Activated naive CD8-positive, alpha-beta T cell treated with anti-CD3 and anti-CD28 coated beads, Interleukin-2, amount 50 U/mL, for 16 hours (primary cell): Measurements from ENCODE around the gene DYSF.

ENCODE experiments used
- DNase-seq: peaks from one replicate; pipeline ENCODE4 v3.0.0-alpha.2; 2020; ENCODE audit warnings: low read depth, low spot score

Gene DYSF

DNA sequence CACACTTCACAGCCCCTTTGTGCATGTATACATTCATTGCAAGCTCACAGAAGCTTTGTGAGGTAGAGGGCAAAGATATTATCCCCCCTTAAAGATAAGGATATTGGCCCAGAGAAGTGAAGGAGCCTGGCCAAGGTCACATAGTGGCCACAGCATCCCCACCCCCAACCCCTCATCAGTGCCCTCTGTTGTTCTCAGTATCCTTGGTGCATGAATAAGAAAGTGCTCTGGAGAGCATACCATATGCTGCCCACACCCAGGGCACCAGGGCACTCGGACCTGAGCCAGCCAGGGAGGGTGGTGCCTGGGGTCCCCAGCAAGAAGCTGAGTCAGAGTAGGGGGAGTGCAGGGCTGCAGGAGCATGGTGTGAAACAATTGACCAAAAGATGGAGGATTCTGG is 3.3 kb downstream of the DYSF start:
- no peak for DNase-seq

DNA sequence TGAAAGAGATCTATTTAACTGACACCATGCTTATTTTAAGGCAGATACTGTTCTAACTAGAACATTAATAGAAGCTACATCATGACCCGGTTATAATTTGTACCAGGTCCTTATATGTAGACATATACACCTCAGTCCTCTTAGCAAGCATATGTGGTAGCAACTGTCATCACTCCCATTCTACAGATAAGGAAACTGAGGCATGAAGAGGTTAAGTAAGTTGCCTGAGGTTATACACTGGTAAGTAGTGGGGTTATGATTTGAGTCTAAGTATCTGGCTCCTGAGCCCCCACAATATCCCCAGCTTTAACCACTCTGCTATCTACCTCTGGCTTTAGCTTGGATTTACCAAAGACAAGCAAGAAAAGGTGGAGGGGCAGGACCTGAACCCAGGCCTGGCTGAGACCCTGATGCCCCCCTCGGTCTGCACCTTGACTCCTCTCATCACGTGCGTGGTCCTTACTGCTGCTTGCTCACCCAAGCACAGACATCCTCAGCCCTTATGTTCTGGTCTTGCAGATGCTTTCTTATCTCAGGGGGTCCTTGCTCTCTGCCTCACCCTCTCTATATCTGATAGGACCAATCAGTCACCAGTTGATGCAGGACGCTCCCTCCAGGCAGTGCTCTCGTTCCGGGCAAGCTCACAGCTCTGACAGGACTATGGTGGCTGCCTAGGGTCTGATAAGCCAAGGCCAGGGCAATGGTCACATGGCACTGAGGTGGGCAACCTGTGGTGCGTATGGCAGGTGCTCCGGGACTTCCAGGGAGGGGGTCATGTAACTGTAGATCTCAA is 4.0 kb downstream of the DYSF start:
- DNase-seq, result no peak

DNA sequence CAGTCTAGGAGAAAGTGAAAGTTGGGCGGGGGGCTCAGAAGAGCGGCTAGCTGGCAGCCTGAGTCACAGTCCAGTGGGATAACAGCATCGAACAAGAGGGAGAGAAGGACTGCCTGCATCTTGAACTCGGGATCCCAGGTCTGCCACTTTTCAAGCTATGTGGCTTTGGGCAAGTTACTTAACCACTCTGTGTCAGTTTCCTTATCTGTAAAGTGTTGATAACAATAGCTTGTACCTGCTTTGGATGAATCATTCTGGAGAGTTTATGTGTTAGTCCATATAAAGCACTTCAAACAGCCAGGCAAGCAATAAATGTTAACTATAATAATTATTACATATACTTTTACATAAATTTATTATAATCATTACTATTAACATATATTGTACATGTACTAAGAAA is 4.6 kb downstream of the DYSF start:
- no peak for DNase-seq

DNA sequence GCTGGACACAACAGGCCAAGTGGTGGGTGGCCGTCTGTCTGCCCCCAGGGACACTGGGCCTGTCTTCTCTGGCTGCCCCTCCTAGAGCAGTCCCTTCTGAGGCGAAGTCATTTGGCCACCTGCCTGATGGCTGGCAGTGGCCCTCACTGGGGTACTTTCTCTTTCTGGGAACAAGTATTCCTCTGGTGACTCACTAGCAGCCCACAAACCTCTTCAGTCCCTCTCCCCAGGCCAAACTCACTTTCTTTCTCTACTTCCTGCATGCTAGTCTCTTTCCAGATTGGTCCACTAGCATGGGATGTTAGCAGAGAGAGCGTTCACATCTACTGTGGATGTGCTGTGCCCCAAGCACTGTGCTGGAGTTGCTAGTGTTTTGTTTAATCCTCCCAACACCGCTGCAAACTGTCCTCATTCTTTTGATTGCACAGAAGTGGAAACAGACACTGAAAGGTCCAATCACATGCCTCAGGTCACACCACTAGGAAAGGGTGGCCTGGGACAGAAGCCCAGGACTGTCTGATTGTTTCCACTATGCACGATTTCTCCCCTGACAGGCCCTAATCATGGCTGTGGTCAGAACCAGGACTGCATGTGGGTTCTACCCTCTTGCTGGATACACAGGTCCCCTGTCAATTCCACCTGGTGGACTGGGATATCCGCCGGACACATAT is 5.2 kb downstream of the DYSF start:
- no peak for DNase-seq

DNA sequence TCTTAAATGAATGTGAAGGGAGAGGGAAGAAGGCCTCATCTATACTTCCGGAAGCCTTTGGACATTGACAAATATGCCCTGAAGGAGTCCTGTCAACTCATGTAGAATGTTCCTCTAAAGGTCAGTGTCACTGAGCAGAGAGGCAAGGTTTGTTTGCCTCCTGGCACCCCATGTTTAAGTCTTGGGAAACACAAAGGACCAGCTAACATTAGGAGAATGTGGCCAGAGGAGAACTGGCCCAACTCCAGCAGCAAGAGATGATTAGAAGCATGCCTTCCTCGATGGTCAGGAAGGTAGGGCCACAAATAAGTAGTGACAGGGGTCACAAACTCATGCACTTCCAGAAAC is 5.7 kb downstream of the DYSF start:
- no peak for DNase-seq

DNA sequence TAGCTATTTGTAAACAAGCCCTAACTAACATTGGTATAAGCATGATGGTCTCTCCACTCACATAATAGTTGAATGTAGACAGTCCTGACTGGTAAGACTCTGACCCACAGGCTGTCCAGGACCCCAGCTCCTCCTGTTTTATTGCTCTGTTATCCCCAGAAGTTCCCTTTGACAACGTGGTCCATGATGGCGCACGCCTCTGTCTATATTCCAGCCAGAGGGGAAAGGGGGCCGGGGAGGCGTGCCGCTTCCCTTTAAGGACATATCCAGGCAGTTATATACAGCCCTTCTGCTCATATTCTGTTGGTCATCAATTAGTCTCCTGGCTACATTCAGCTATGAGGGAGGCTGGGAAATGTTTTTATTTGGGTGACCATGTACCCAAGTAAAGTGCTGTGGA is 6.7 kb downstream of the DYSF start:
- DNase-seq, result no peak

DNA sequence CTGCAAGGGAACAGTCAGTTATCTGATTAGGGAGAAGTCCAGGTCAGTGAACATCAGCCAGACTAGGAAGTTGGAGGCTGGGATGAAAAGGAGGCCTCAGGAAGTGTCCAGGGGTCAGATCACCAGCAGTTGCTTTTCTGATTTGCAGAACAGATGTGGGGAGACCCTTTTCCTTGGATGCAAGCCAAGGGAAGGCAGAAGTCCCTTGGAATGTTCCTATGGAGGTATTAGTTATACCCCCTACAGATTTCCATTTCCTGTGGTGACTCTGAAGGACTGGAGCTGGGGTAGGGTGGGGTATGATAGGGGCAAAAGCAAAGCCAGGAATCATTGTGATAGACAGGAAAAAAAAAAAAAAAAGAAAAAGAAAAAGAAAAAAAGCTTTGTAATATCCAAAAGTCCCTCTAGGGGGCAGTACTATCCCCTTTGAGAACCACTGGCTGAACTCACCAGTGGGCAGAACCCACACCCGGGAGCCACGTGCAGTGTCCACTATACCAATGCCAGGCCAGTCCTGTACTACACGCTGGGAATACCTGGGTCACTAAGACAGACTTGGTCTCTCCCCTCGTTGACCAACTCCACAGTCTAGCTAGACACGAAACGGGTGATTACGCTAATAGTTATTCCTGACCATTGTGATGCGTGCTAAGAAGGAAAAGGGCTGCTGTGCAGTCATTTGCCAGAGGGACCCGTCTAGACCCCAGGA is 7.4 kb downstream of the DYSF start:
- DNase-seq, result no peak

DNA sequence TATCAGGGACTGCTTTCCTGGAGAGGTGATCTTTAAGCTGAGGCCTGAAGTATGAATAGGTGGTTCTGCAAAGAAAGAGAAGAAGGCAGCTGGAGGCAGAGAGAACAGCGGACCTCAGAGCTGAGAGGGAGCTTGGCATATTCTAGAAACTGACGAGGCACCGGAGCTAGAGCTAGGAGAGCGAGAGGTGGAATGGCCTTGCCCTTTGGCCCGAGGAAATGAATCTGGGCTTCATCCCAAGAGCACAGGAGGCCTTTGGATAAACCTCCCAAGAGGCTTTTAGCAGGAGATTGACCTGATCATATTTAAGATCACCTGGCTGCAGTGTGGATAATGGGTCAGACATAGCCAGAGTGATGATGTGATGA is 7.9 kb downstream of the DYSF start:
- DNase-seq, result no peak

DNA sequence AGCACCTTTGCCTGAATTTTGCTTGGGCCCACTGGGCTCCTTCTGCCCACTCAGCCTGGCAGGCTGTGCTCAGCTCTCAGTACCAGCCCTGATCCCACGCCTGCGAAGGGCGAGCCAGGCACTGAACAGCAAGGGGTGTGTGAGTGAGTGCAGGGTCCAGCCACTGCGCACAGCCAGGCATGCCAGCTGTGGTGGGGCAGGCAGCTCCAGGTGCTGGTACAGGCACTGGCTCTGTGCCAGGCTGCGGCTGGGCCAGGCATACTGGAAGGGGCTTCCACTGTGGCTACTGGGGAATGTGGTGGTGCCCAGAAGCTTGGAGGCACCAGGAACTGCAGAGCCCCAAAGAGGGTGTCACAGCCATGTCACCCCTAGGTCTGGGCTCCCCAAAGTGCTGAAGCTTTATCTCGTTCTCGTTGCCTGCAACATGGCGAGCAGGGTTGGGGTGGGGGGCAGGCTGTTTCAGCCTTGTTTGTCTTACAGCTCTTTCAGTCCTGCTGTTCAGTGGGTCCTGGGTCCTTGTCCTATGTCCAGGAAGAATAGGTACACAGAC is 8.8 kb downstream of the DYSF start:
- no peak for DNase-seq

DNA sequence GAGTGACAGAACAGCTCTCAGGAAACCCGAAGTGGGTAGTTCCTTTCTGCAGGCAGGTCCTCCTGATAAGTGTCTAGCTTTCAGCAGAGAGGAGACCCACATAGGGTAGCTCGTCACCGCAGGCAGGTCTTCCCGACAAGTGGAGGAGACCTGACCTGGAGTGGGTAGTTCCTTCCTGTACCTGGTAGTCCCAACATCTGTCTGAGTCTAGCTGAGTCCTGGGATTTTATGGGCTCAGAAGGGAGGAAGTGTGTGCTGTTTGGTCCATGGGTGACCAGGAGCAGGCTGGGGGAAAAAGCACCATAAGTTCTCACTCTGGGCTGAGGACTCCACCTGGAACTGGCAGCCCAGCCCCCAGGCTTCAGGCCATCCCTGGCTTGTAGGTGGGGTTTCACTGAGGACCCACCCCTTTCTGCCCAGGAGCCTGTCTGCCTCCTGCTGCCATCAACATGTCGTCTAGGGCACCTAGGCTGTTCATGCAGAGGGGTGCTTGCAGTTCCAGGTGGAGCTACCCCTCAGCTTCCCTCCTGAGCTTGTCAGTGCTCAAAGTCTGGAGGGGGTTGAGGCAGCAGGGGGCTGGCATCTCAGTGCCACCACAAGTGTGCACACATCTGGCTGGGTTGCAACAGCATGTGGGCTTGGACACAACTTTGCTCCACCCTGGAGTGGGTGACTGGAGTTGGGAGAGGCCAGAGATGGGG is 9.4 kb downstream of the DYSF start:
- no peak for DNase-seq

DNA sequence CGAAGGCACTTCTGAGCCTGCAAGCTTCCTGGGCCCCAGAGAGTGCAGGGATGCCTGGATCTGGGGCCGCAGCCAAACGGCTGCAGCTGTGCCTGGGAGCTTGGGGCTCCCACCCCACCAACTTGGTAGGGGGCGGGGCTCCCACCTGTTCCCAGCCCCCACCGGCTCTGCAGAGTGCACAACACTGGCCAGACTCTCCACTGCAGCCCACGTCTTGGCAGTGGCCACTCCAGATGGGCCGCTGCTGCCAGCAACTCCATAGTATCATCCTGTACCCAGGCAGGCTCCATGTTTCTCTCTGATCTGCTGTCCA is 9.9 kb downstream of the DYSF start:
- DNase-seq, result no peak

DNA sequence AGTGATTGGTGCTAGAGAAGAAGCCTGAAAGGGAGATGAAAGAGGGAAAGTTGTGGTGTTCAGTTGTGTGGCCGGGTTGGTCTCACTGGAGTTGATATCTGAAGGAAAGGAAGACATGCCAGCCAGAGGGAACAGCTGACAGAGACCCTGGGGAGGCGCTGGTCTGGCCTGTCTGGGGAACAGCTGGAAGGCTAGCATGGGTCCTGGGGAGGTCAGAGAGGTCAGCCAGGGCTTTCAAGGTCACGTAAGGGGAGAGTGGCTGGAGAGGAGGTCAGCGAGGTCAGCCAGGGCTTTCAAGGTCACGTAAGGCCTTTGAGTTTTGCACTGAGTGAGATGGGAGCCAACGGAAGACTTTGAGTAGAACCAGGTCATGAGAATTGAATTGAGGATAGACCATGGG is 11.0 kb downstream of the DYSF start:
- no peak for DNase-seq

DNA sequence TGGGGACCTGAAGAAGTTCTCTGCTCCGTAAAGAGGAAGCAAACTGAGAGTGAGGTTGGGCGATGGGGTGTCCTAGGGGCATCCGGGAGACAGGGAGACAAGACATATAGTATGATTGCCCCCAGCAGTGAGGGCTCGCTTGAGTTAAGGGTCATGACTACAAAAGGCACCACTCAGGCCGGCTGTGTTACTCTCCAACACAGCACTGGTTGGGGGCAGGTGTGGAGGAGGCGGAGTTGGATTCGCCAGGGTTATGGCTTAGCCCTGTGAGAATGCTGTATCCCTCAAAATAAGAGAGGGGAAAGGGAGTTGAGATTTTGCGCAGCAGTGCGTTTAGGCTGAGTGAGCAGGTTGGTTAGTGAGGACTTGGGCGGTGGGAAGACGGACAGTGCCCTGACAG is 12.0 kb downstream of the DYSF start:
- DNase-seq, result no peak

DNA sequence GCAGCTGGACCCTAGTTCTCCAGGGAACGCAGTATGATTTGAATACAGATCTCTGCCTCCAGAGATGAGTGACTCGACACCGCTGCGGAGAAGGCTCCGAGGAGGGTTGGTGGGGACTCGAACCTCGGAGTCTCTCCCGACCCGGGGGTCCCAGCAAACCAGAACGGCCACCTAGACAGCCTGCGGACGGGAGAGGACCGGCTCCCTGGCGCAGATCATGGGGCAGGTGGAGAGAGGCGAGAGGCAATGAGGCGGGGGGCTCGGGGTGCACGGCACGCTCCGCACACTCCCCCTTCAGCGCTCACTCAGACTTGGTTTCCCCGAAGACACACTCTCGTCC is 12.6 kb downstream of the DYSF start:
- DNase-seq, result no peak

DNA sequence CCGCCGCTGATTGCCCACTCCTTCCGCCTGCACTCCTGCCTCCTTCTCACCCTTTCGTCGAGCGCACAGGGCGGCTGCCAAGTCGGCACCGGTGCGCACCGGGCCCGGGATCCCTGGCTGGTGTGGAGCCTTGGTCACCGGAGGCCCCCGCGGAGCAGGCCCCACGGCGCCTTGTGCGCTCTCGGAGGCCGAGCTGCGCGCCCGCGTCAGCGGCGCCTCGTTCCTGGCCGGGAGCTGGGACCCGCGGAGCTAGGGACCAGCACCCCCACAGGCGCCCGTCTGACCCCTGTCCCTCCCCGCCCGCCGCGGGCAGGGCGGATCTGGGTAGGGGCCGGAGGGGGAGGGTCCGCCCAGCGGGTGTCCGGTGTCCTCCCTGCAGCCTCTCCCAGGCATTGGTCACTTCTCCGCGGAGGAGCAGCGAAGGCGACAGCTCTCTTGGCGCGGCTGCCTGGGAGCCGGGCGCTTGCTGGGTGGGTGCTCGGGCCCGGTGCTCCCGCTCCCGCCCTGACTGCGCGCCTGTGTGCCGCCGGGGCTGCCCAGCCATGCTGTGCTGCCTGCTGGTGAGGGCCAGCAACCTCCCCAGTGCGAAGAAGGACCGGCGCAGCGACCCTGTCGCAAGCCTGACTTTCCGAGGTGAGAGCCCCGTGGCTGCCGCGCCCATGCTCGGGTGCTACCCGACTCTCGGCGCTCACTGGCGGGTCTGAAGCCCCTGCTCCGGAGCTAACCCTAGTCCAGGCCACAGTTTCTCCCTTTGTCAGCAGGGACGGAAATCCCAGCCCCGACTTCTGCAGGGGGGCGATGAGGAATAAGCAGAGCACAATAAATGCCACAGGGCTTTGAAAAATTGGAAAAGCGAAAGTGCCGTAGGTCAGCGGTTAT is 13.2 kb downstream of the DYSF start:
- DNase-seq, result no peak

DNA sequence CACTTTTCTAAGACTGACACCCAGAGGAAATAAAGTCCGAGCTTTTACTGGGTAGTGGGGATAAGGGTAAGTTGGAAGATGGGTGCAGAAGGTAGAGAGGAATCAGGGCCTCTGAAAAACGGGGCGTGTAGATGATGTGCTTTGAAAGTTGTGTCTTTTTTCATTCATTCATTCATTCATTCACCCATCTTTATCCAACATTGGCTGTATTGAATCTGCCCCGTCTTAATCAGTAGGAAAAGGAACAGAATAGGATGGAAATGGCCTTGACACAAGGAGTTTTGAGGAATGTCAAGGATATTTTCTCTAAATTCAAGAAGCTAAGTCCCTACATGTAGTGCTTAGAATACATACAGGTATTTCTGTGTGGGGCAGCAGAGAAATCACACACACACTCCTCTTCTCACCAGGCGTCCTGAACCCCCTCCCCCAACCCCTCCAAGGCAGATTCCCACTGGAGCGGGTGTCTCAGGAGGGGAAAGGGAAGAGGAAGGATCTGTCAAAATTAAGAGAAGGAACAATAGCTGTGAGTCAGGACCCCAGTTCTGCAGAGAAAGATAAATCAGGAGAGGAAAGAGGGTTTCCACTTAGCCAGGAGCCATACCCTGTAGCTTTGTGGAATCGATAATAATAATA is 13.9 kb downstream of the DYSF start:
- DNase-seq, result no peak

DNA sequence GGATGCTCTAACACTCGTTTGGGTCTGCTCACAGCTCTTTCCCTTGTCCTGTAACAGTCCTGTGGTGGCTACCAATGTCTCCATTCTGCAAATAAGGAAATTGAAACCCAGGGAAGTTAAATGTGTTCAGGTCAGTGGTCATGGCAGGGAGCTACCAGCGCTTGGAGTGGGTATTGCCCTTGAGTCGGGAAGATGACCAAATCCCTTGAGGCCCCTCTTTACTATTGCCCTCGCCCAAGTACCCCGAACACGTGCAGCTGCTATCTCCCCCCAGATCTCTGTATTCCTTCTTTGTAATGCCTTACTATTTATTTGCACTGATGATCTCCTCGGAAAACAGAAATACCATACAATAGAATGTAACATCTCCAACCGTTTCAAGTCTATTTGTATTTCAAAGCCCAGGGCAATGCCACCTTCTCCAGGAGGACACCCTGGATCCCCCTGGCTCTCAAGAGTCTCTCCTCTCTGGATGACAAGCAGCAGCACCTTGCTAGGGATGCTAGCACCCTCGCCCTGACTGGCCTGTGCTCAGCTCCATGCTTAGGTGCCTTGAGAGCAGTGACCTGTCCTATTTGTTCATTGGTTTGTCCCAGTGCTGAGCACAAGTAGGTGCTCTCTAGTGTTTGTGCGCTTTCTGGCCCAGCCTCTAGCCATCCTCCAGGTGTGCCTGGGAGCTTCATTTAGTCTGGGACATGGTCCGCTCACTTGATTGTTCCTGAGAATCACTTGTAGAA is 15.1 kb downstream of the DYSF start:
- no peak for DNase-seq

DNA sequence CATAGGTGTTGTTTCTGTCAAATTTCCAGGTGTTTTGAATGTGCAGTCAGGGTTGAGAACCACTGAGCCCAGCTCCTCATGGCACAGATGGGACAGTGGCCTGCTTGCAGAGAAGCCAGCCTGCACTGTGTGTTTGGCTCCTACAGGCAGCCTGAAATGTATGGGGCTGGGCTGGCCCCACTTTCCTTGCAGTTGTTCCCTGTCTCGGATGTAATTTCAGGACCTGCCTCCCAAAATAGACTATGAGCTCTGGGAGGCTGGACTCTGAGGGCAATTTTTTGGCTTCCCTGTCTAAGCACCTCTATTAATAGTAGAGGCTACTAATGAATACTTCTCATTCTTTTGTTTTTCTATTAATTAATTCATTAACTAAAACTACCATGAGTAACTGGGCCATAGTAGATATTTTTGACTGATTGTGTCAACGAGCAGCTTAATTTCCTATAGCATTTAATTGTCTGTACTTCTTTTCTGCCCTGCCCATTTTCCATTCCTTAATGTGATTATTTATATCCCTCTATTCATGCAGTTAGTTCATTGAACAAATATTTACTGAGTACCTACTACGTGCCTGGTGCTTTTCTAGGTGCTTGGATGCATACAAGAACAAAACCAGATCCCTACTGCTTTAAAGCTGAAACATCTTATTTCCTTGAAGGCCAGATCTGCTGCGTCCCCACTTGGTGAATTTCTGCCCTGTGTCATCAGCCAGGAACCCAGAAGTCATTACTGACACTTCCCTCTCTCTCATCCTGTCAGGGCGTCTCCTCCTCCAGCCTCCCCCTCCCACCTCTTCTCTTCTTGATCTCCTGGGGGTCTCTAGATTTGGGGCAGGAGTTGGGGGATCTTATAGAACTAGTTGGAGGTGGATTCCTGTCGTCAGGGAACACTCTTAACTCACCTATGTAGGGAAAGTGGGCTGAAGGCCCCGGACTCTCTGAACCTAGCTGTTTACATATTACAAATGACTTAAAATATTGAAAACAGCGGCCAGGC is 16.3 kb downstream of the DYSF start:
- DNase-seq, result no peak

DNA sequence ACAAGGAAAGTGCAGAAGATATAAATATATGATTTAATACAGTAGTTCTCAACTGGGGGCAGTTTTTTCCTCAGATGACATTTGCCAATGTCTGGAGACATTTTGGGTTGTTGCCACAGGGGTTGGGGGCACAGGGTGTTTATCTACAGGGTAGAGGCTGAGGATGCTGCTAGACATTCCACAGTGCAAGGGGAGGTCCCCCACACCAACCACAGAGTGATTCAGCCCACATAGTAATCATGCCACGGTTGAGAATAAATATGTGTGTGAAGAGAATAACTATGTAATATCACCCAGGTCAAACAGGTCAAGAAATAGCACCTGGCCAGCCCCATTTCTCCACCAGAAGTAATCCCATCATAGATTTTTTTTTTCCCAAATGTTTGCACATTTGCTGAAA is 17.9 kb downstream of the DYSF start:
- DNase-seq, result no peak
